GM18507 (cell line): Measurements from ENCODE around the gene SARS1.
"Not testable (repeated sequence)": the region's sequence is repeated elsewhere in the genome, so short reads cannot be mapped to it uniquely, and the experiment has no call there.

Experiments
- DNase-seq: peaks from one replicate; pipeline ENCODE4 v3.0.0; 2011; ENCODE audit warnings: low read depth; ENCODE audit not compliant: insufficient read length; ENCODE audit errors: extremely low spot score
- FAIRE-seq: peaks from 2 replicates; lab custom pipeline; 2011; peaks lifted over from hg19 to GRCh38; lab: Jason Lieb, UNC

The SARS1 gene

GRCh38 chr1:109221201-109221600, 7.5 kb downstream of the SARS1 start:
- not testable (repeated sequence) for FAIRE-seq, DNase-seq

GRCh38 chr1:109225308-109225707, 11.6 kb downstream of the SARS1 start:
- FAIRE-seq: no peak

GRCh38 chr1:109225711-109226445, 12.2 kb downstream of the SARS1 start:
- FAIRE-seq (no peak), DNase-seq (no peak)

More at GRCh38 chr1:109225308-109225707, 11.6 kb downstream of the SARS1 start:
- no peak for DNase-seq

- no peak for FAIRE-seq
- no peak for DNase-seq
Observed at GRCh38 chr1:109228167-109228566, 14.4 kb downstream of the SARS1 start.

- no peak for FAIRE-seq
- no peak for DNase-seq
Observed at GRCh38 chr1:109229531-109230127, 15.9 kb downstream of the SARS1 start.

GRCh38 chr1:109231066-109231465, 17.3 kb downstream of the SARS1 start:
- DNase-seq: no peak
- FAIRE-seq: no peak

- FAIRE-seq: no peak
- no peak for DNase-seq
Observed at GRCh38 chr1:109235137-109235536, 21.4 kb downstream of the SARS1 start.

- DNase-seq (no peak), FAIRE-seq (no peak)
Observed at GRCh38 chr1:109237512-109237911, 23.8 kb downstream of the SARS1 start.

GRCh38 chr1:109238382-109238781, 24.7 kb downstream of the SARS1 start:
- no peak for DNase-seq
- FAIRE-seq: no peak

- DNase-seq (no peak), FAIRE-seq (no peak)
Observed at GRCh38 chr1:109239047-109239408, 25.3 kb downstream of the SARS1 start.

- DNase-seq: no peak
- no peak for FAIRE-seq
Observed at GRCh38 chr1:109239409-109240068, 25.8 kb downstream of the SARS1 start.

- DNase-seq (no peak), FAIRE-seq (no peak)
Observed at GRCh38 chr1:109240158-109241152, 26.7 kb downstream of the SARS1 start.

GRCh38 chr1:109241344-109241743, 27.6 kb downstream of the SARS1 start:
- no peak for FAIRE-seq

GRCh38 chr1:109241841-109242345, 28.2 kb downstream of the SARS1 start:
- FAIRE-seq: no peak
- no peak for DNase-seq

More at GRCh38 chr1:109241344-109241743, 27.6 kb downstream of the SARS1 start:
- DNase-seq: no peak

- FAIRE-seq (no peak), DNase-seq (no peak)
Observed at GRCh38 chr1:109242387-109242786, 28.7 kb downstream of the SARS1 start.

- DNase-seq: no peak
- no peak for FAIRE-seq
Observed at GRCh38 chr1:109243221-109243620, 29.5 kb downstream of the SARS1 start.

GRCh38 chr1:109243860-109244552, 30.3 kb downstream of the SARS1 start:
- DNase-seq (no peak), FAIRE-seq (no peak)

GRCh38 chr1:109246141-109246551, 32.4 kb downstream of the SARS1 start:
- DNase-seq: no peak
- no peak for FAIRE-seq
